Ishikawa (cell line): ENCODE data around the gene PRKN.
A peak's percentile ranks its signal among the peaks of the same experiment; 100 is the strongest.

ENCODE experiments used
- CEBPB ChIP-seq: IDR thresholded peaks from 2 replicates; pipeline ENCODE4 v1.6.1; 2012
- CREB1 ChIP-seq: IDR thresholded peaks from 2 replicates; pipeline ENCODE4 v1.6.1; 2012; ENCODE audit warnings: low read depth
- EGR1 ChIP-seq: IDR thresholded peaks from 2 replicates; pipeline ENCODE4 v1.6.1; 2012
- EP300 ChIP-seq: IDR thresholded peaks from 2 replicates; pipeline ENCODE4 v1.6.1; 2012; ENCODE audit warnings: borderline replicate concordance
- FOXM1 ChIP-seq: IDR thresholded peaks from 2 replicates; pipeline ENCODE4 v1.6.1; 2012; ENCODE audit warnings: low read depth, borderline replicate concordance
- MAX ChIP-seq: IDR thresholded peaks from 2 replicates; pipeline ENCODE4 v1.6.1; 2012
- NFIC ChIP-seq: IDR thresholded peaks from 2 replicates; pipeline ENCODE4 v1.6.1; 2012
- RAD21 ChIP-seq: IDR thresholded peaks from 2 replicates; pipeline ENCODE4 v1.6.1; 2012; ENCODE audit warnings: low read depth
- TAF1 ChIP-seq: IDR thresholded peaks from 2 replicates; pipeline ENCODE4 v1.6.1; 2012; ENCODE audit warnings: low read depth, mild to moderate bottlenecking
- TCF12 ChIP-seq: IDR thresholded peaks from 2 replicates; pipeline ENCODE4 v1.6.1; 2012; ENCODE audit warnings: low read depth
- TEAD4 ChIP-seq: IDR thresholded peaks from 2 replicates; pipeline ENCODE4 v1.6.1; 2012
- YY1 ChIP-seq: IDR thresholded peaks from 2 replicates; pipeline ENCODE4 v1.6.1; 2012; ENCODE audit warnings: low read depth
- ZBTB7A ChIP-seq: IDR thresholded peaks from 2 replicates; pipeline ENCODE4 v1.6.1; 2012; ENCODE audit warnings: low read depth
- TF ChIP-seq, protein P1 (sequence below): IDR thresholded peaks from 2 replicates; pipeline ENCODE4 v1.6.1; 2012
- TF ChIP-seq, protein P2 (sequence below): IDR thresholded peaks from 2 replicates; pipeline ENCODE4 v1.6.1; 2012; ENCODE audit warnings: low read depth, mild to moderate bottlenecking

Gene PRKN

DNA sequence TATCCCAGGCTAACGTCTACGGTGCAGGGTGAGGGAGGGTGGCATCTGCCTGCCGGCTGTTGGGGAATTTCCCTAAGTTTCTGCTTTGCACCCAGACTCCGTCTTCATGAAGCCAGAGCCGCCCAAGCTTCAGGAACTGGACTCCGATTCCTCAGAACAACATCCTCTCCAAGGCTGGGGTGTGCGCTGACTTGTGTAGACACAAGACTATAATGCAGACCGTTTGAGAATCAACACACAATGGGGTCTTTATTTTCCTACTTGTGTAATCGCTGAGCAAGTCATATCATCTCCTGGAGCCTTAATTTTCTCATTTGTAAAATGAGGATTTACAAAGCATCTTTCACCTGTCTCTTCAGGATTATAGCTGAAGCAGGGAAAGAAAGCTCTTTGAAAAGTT lies 1293.2 kb downstream of the PRKN start:
- TF ChIP-seq TAF1 (no peak), FOXM1 (no peak), TCF12 (no peak), EP300 (no peak), NFIC (no peak), CEBPB (no peak), YY1 (no peak), ZBTB7A (no peak), RAD21 (no peak)

DNA sequence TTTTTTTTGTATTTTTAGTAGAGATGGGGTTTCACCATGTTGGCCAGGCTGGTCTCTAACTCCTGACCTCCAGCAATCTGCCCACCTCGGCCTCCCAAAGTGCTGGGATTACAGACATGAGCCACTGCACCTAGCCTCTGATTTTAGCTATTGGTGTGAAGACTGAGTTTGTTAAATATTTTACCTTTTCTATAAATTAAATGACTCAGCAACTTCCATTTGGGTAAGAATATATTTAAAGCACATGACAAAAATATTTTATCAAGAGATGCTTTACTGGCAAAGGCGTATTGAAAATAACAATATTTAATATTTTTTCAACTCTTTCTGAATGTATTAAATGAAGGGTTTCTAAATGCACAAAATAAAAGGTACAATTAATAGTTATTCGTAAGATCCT lies 1295.0 kb downstream of the PRKN start:
- TF ChIP-seq CEBPB (no peak), TCF12 (no peak), ZBTB7A (no peak), EP300 (no peak), FOXM1 (no peak), MAX (no peak), EGR1 (no peak), TAF1 (no peak), NFIC (no peak), YY1 (no peak), TEAD4 (no peak), RAD21 (no peak), CREB1 (no peak)
- TF ChIP-seq, protein P1, sequence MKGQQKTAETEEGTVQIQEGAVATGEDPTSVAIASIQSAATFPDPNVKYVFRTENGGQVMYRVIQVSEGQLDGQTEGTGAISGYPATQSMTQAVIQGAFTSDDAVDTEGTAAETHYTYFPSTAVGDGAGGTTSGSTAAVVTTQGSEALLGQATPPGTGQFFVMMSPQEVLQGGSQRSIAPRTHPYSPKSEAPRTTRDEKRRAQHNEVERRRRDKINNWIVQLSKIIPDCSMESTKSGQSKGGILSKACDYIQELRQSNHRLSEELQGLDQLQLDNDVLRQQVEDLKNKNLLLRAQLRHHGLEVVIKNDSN: no peak
- TF ChIP-seq, protein P2, sequence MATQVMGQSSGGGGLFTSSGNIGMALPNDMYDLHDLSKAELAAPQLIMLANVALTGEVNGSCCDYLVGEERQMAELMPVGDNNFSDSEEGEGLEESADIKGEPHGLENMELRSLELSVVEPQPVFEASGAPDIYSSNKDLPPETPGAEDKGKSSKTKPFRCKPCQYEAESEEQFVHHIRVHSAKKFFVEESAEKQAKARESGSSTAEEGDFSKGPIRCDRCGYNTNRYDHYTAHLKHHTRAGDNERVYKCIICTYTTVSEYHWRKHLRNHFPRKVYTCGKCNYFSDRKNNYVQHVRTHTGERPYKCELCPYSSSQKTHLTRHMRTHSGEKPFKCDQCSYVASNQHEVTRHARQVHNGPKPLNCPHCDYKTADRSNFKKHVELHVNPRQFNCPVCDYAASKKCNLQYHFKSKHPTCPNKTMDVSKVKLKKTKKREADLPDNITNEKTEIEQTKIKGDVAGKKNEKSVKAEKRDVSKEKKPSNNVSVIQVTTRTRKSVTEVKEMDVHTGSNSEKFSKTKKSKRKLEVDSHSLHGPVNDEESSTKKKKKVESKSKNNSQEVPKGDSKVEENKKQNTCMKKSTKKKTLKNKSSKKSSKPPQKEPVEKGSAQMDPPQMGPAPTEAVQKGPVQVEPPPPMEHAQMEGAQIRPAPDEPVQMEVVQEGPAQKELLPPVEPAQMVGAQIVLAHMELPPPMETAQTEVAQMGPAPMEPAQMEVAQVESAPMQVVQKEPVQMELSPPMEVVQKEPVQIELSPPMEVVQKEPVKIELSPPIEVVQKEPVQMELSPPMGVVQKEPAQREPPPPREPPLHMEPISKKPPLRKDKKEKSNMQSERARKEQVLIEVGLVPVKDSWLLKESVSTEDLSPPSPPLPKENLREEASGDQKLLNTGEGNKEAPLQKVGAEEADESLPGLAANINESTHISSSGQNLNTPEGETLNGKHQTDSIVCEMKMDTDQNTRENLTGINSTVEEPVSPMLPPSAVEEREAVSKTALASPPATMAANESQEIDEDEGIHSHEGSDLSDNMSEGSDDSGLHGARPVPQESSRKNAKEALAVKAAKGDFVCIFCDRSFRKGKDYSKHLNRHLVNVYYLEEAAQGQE: no peak

DNA sequence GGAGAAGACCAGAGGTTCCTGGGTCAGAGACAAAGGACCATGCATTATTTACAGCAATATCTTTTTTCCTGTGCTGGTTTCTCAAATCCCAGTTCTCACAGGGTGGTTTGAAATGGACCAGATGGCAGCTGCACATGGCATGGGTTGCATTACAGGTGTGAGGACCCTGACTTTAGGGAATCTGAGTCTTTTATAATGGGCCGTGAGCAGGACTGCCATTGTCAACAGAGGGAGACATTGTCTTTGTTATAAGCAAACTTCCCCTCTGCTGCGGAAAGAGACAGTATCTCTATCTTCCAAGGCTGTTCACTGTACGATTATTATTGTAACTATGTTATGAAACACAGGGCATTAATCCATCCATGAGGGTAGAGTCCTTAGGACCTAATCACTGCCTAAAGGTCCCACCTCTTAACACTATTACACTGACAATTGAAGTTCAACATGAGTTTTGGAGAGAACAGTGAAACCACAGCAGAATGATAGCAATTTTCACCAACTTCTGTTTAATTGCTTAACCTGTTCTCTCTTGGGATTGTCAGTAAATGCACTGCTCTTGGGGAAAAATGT lies 1297.6 kb downstream of the PRKN start:
- TF ChIP-seq TAF1: no peak
- no peak for TF ChIP-seq TEAD4
- no peak for TF ChIP-seq EGR1
- TF ChIP-seq CEBPB: no peak
- TF ChIP-seq ZBTB7A: no peak
- TF ChIP-seq MAX: no peak
- TF ChIP-seq YY1: no peak
- no peak for TF ChIP-seq EP300
- TF ChIP-seq RAD21: peak; percentile 51

- no peak for TF ChIP-seq TCF12
- no peak for TF ChIP-seq ZBTB7A
- no peak for TF ChIP-seq CREB1
- no peak for TF ChIP-seq RAD21
- TF ChIP-seq, protein P2: no peak
- TF ChIP-seq, protein P1: no peak
- TF ChIP-seq MAX: no peak
- TF ChIP-seq EGR1: no peak
- TF ChIP-seq FOXM1: no peak
- TF ChIP-seq EP300: no peak
- TF ChIP-seq YY1: no peak
- TF ChIP-seq TEAD4: no peak
- TF ChIP-seq NFIC: no peak
- no peak for TF ChIP-seq CEBPB
- TF ChIP-seq TAF1: no peak
Observed at GRCh38 chr6:161424421-161424820, 1303.1 kb downstream of the PRKN start.

DNA sequence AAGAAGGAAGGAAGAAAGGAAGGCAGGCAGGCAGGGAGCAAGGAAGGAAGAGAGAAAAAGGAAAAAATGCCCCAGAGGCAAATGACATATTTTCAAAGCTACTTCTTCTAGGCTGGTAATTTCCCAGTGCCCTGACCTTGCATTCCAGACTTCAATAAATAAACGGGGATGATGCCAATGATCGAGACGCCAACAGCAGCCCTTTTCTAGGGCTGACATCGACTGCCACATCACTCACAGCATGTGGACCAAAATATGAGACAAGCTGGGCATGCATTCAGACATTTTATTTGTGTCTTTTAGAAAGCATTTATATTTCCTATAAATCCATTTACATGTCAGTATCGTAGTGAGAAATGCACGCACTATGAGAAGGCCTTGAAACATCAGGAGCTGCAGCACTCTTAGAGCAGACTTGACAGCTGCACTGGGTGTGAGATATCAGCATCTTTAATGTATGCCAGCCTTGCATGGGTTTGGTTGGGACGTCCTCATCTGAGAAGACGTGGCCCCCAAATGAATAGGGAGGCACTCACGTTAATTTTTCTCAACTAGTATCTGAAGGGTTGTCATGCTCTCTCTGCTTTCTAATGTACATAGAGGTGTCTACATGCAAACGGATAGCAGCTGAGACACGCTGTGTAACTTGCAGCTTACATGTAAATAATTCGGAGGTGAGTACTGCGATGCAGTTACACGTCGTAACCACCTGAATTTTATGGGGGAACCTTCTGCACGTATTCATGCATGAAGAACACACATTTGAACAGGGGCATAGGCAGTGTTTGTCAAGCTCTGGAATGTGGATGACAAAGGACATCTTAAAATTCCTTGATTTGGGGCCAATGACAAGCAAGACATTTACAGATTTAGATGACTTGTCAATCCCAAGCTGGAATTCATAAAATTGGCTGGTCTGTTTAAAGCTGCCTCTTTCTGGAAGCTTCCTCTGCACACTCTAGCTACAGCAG lies 1304.6 kb downstream of the PRKN start:
- TF ChIP-seq CEBPB (no peak), RAD21 (no peak), EP300 (no peak), TEAD4 (no peak), EGR1 (no peak)
- TF ChIP-seq, protein P2: no peak
